CD4-positive, alpha-beta memory T cell (primary cell): ENCODE results near the gene WDR37. TPM values are rescaled to one million over a fixed set of nuclear protein-coding genes. Genes with fewer than 3 reads are reported as not detected.
A peak's percentile ranks its signal among the peaks of the same experiment; 100 is the strongest.

ENCODE experiments used
- CTCF ChIA-PET: fragments of 350-600 bp; sonication (Branson Sonifier 250); formaldehyde crosslinking; loops from one replicate; lab custom pipeline; 2021; ENCODE audit warnings: inconsistent platforms; ENCODE audit not compliant: partially characterized antibody; lab: Charles Lee
- POLR2A ChIA-PET: fragments of 350-600 bp; sonication (Branson Sonifier 250); formaldehyde crosslinking; loops from one replicate; lab custom pipeline; 2021; ENCODE audit not compliant: partially characterized antibody; lab: Charles Lee
- DNase-seq, 5 donors: peaks; one replicate each; pipeline versions ENCODE4 v3.0.0 to v3.0.0-alpha.2; 2020 to 2022; ENCODE audit warnings: mixed read lengths in 1 of 5
- H3K27ac ChIP-seq: one replicate; pipeline ENCODE4 v1.7.0; 2013; ENCODE audit warnings: low read depth, low read length
- H3K27me3 ChIP-seq: 2 replicates; pipeline ENCODE4 v1.7.0; 2013; ENCODE audit warnings: mild to moderate bottlenecking, low read length, moderate library complexity; ENCODE audit not compliant: insufficient read depth
- H3K36me3 ChIP-seq: 2 replicates; pipeline ENCODE4 v1.7.0; 2013; ENCODE audit warnings: mild to moderate bottlenecking, low read length, moderate library complexity; ENCODE audit not compliant: insufficient read depth
- H3K4me1 ChIP-seq: 2 replicates; pipeline ENCODE4 v1.7.0; 2013; ENCODE audit warnings: mild to moderate bottlenecking, low read length, moderate library complexity; ENCODE audit not compliant: insufficient read depth
- H3K4me3 ChIP-seq, 2 donors: one replicate each; pipeline ENCODE4 v1.7.0; 2013; ENCODE audit warnings: low read length in 2 of 2, mild to moderate bottlenecking in 1 of 2
- H3K9me3 ChIP-seq, 2 donors: one replicate each; pipeline ENCODE4 v1.7.0; 2013; ENCODE audit warnings: low read length in 2 of 2, control low read depth in 1 of 2; ENCODE audit not compliant: control insufficient read depth in 1 of 2
- H3K27ac Mint-ChIP-seq, 7 donors: one replicate each; pipeline ENCODE4 v1.8.0; 2020 to 2021; ENCODE audit warnings: mixed read lengths in 7 of 7, mild to moderate bottlenecking in 6 of 7, inconsistent platforms in 3 of 7, moderate library complexity in 3 of 7
- H3K27me3 Mint-ChIP-seq, 2 donors: one replicate each; pipeline ENCODE4 v1.8.0; 2020 to 2021; ENCODE audit warnings: mixed read lengths in 2 of 2
- H3K36me3 Mint-ChIP-seq, 2 donors: one replicate each; pipeline ENCODE4 v1.8.0; 2020 to 2021; ENCODE audit warnings: mixed read lengths in 2 of 2, inconsistent platforms in 1 of 2, mild to moderate bottlenecking in 1 of 2
- H3K4me1 Mint-ChIP-seq, 4 donors: one replicate each; pipeline ENCODE4 v1.8.0; 2020 to 2021; ENCODE audit warnings: mixed read lengths in 4 of 4, mild to moderate bottlenecking in 1 of 4
- H3K4me3 Mint-ChIP-seq, 8 donors: one replicate each; pipeline ENCODE4 v1.8.0; 2020 to 2021; ENCODE audit warnings: mixed read lengths in 8 of 8, mild to moderate bottlenecking in 7 of 8, moderate library complexity in 6 of 8, inconsistent platforms in 3 of 8
- H3K9me3 Mint-ChIP-seq, 8 donors: one replicate each; pipeline ENCODE4 v1.8.0; 2020 to 2021; ENCODE audit warnings: mixed read lengths in 8 of 8, mild to moderate bottlenecking in 5 of 8, inconsistent platforms in 3 of 8, moderate library complexity in 1 of 8
- intact Hi-C: fragments of 100-400 bp; cut with micrococcal nuclease; formaldehyde crosslinking; loops from one replicate; pipeline ENCODE4 v1.15.1; 2023
- polyA plus RNA-seq, 2 donors: library from polyadenylated mRNA; unstranded; fragments of 300-500 nt; fragmentation: Illumina TruSeq; gene quantifications; one replicate each; pipeline ENCODE4 v1.2.3, GENCODE V29; 2021
- total RNA-seq, 2 experiments: library from RNA; stranded (reverse); gene quantifications; one replicate each; pipeline ENCODE4 v1.2.3, GENCODE V29; 2021

WDR37 gene
- total and polyA plus RNA-seq, 4 experiments from 2014 or later: 14.2 to 42.5 (median 29.8) TPM

- no peak overlapping the region for H3K27ac ChIP-seq
- peaks cover 24% of the 10 kb centered on the region for H3K36me3 ChIP-seq
- peak overlapping the region in 1 of 8 donors; percentile 49 for H3K4me3 Mint-ChIP-seq
- peaks cover 19 to 47% of the 10 kb centered on the region in 2 donors for H3K36me3 Mint-ChIP-seq
- peaks cover 0 to 1% (median 0%) of the 10 kb centered on the region in 8 donors for H3K9me3 Mint-ChIP-seq
- H3K4me1 Mint-ChIP-seq: peaks cover 10 to 18% (median 17%) of the 10 kb centered on the region in 4 donors
- peaks cover 6% of the 10 kb centered on the region for H3K4me1 ChIP-seq
- intact Hi-C loops: no loop called here
- H3K27me3 Mint-ChIP-seq: no peaks in the 10 kb centered on the region
- CTCF ChIA-PET: interaction anchor here (0.6 to 2.1 kb wide), 8 partner anchors 9 to 109 kb away, joined by 3 to 6 read pairs (median 3); partner anchors contain the start of gene GTPBP4
- H3K4me3 ChIP-seq: no peak overlapping the region
- H3K27ac Mint-ChIP-seq: peak overlapping the region in 4 of 7 donors; percentile 23 to 47 (median 34)
- no peaks in the 10 kb centered on the region for H3K27me3 ChIP-seq
- POLR2A ChIA-PET: interaction anchor here (0.6 to 1.0 kb wide), 2 partner anchors 26 to 32 kb away, joined by 3 to 4 read pairs; partner anchors contain the start of gene IDI1
- no peaks in the 10 kb centered on the region for H3K9me3 ChIP-seq
- DNase-seq: peak in 2 of 5 donors; percentile 13
Measured at GRCh38 chr10:1074748-1075308, 18.6 kb downstream of the WDR37 start.

GRCh38 chr10:1078668-1079067, 22.5 kb downstream of the WDR37 start:
- Mint-ChIP-seq H3K27ac (peak overlapping the region in 2 of 7 donors; percentile 5 to 57), H3K36me3 (peaks cover 48 to 70% of the 10 kb centered on the region in 2 donors)

GRCh38 chr10:1083581-1083980, 27.4 kb downstream of the WDR37 start:
- H3K36me3 ChIP-seq: peaks cover 85% of the 10 kb centered on the region
- peak overlapping the region in 1 of 7 donors; percentile 29 for H3K27ac Mint-ChIP-seq

More at GRCh38 chr10:1078668-1079067, 22.5 kb downstream of the WDR37 start:
- no peak for DNase-seq
- Histone ChIP-seq H3K4me3 (no peak overlapping the region), H3K27me3 (no peaks in the 10 kb centered on the region), H3K9me3 (no peaks in the 10 kb centered on the region), H3K36me3 (peaks cover 46% of the 10 kb centered on the region), H3K4me1 (no peaks in the 10 kb centered on the region), H3K27ac (no peak overlapping the region)
- H3K4me1 Mint-ChIP-seq: peaks cover 10 to 13% (median 12%) of the 10 kb centered on the region in 4 donors
- H3K9me3 Mint-ChIP-seq: peaks cover 0 to 3% (median 0%) of the 10 kb centered on the region in 8 donors
- intact Hi-C loops: no loop called here
- H3K4me3 Mint-ChIP-seq: no peak overlapping the region
- CTCF ChIA-PET: no interaction called here
- POLR2A ChIA-PET: no interaction called here
- H3K27me3 Mint-ChIP-seq: no peaks in the 10 kb centered on the region

GRCh38 chr10:1084011-1084950, 28.1 kb downstream of the WDR37 start:
- intact Hi-C loops: no loop called here

More at GRCh38 chr10:1083581-1083980, 27.4 kb downstream of the WDR37 start:
- Mint-ChIP-seq H3K9me3 (peaks cover 0 to 1% (median 0%) of the 10 kb centered on the region in 8 donors), H3K4me1 (peaks cover 0 to 21% (median 10%) of the 10 kb centered on the region in 4 donors), H3K27me3 (no peaks in the 10 kb centered on the region), H3K4me3 (no peak overlapping the region), H3K36me3 (peaks cover 72 to 90% of the 10 kb centered on the region in 2 donors)
- H3K9me3 ChIP-seq: no peaks in the 10 kb centered on the region
- H3K27me3 ChIP-seq: no peaks in the 10 kb centered on the region
- H3K4me1 ChIP-seq: no peaks in the 10 kb centered on the region
- ChIA-PET CTCF (no interaction called here), POLR2A (no interaction called here)
- no peak overlapping the region for H3K4me3 ChIP-seq
- no peak overlapping the region for H3K27ac ChIP-seq
- DNase-seq: no peak
- intact Hi-C loops: no loop called here

GRCh38 chr10:1085258-1085657, 29.1 kb downstream of the WDR37 start:
- intact Hi-C loops: no loop called here

More at GRCh38 chr10:1084011-1084950, 28.1 kb downstream of the WDR37 start:
- no peak for DNase-seq
- peaks cover 85% of the 10 kb centered on the region for H3K36me3 ChIP-seq
- H3K27me3 ChIP-seq: no peaks in the 10 kb centered on the region
- H3K27ac ChIP-seq: no peak overlapping the region
- peaks cover 0 to 21% (median 10%) of the 10 kb centered on the region in 4 donors for H3K4me1 Mint-ChIP-seq
- no peak overlapping the region for H3K4me3 ChIP-seq
- H3K4me3 Mint-ChIP-seq: no peak overlapping the region
- H3K9me3 Mint-ChIP-seq: peaks cover 0 to 1% (median 0%) of the 10 kb centered on the region in 8 donors
- no peaks in the 10 kb centered on the region for H3K4me1 ChIP-seq
- H3K9me3 ChIP-seq: no peaks in the 10 kb centered on the region
- POLR2A ChIA-PET: no interaction called here
- CTCF ChIA-PET: no interaction called here
- peak overlapping the region in 1 of 7 donors; percentile 17 for H3K27ac Mint-ChIP-seq
- peaks cover 73 to 89% of the 10 kb centered on the region in 2 donors for H3K36me3 Mint-ChIP-seq
- H3K27me3 Mint-ChIP-seq: no peaks in the 10 kb centered on the region

GRCh38 chr10:1086787-1087186, 30.6 kb downstream of the WDR37 start:
- CTCF ChIA-PET: interaction anchor here (0.6 to 1.4 kb wide), 3 partner anchors 12 to 282 kb away, joined by 3 to 5 read pairs (median 3); no protein-coding TSS in a partner anchor
- no peaks in the 10 kb centered on the region for H3K27me3 Mint-ChIP-seq
- H3K27ac Mint-ChIP-seq: peak overlapping the region in 5 of 7 donors; percentile 17 to 91 (median 51)
- H3K36me3 ChIP-seq: peaks cover 83% of the 10 kb centered on the region
- H3K27me3 ChIP-seq: no peaks in the 10 kb centered on the region
- intact Hi-C loops: no loop called here
- no peaks in the 10 kb centered on the region for H3K9me3 ChIP-seq
- no peak for DNase-seq
- H3K4me3 Mint-ChIP-seq: no peak overlapping the region
- POLR2A ChIA-PET: no interaction called here
- H3K4me3 ChIP-seq: no peak overlapping the region
- H3K36me3 Mint-ChIP-seq: peaks cover 70 to 84% of the 10 kb centered on the region in 2 donors
- no peak overlapping the region for H3K27ac ChIP-seq
- H3K4me1 Mint-ChIP-seq: peaks cover 0 to 19% (median 13%) of the 10 kb centered on the region in 4 donors
- peaks cover 0 to 1% (median 0%) of the 10 kb centered on the region in 8 donors for H3K9me3 Mint-ChIP-seq
- no peaks in the 10 kb centered on the region for H3K4me1 ChIP-seq

More at GRCh38 chr10:1085258-1085657, 29.1 kb downstream of the WDR37 start:
- no peak for DNase-seq
- H3K9me3 ChIP-seq: no peaks in the 10 kb centered on the region
- H3K27me3 ChIP-seq: no peaks in the 10 kb centered on the region
- no peak overlapping the region for H3K4me3 ChIP-seq
- H3K36me3 ChIP-seq: peaks cover 80% of the 10 kb centered on the region
- Mint-ChIP-seq H3K27ac (peak overlapping the region in 1 of 7 donors; percentile 29), H3K4me1 (peaks cover 0 to 21% (median 14%) of the 10 kb centered on the region in 4 donors), H3K36me3 (peaks cover 71 to 84% of the 10 kb centered on the region in 2 donors), H3K27me3 (no peaks in the 10 kb centered on the region), H3K9me3 (peaks cover 0 to 1% (median 0%) of the 10 kb centered on the region in 8 donors), H3K4me3 (no peak overlapping the region)
- no peaks in the 10 kb centered on the region for H3K4me1 ChIP-seq
- ChIA-PET POLR2A (no interaction called here), CTCF (no interaction called here)
- no peak overlapping the region for H3K27ac ChIP-seq
